Measurements from ENCODE around the gene WDR82. TPM values are rescaled to one million over a fixed set of nuclear protein-coding genes. Genes with fewer than 3 reads are reported as not detected.

WDR82 gene
- total RNA-seq, 4 donors from 2014 or later, result 24.6 to 128 (median 70.3) TPM

GRCh38 chr3:52234516-52235447 is 43.7 kb downstream of the WDR82 start:
- intact Hi-C loops (cut with DNase I; ENCODE audit: low total_unique reads), result loop anchor here (5.0 kb wide), 1 partner anchor 98 kb away; no protein-coding TSS in a partner anchor
- Histone ChIP-seq H3K9me3 (no peaks in the 10 kb centered on the region), H3K4me1 (peaks cover 11 to 14% of the 10 kb centered on the region in 2 donors), H3K27me3 (no peaks in the 10 kb centered on the region), H3K27ac (no peak overlapping the region), H3K36me3 (no peaks in the 10 kb centered on the region), H3K4me3 (no peak overlapping the region)
- DNase-seq, result peak in 1 of 2 donors; percentile 15
- no peak for TF ChIP-seq POLR2A (IDR thresholded peaks at IDR 0.05)
- TF ChIP-seq CTCF (IDR thresholded peaks at IDR 0.05), result no peak

DNA sequence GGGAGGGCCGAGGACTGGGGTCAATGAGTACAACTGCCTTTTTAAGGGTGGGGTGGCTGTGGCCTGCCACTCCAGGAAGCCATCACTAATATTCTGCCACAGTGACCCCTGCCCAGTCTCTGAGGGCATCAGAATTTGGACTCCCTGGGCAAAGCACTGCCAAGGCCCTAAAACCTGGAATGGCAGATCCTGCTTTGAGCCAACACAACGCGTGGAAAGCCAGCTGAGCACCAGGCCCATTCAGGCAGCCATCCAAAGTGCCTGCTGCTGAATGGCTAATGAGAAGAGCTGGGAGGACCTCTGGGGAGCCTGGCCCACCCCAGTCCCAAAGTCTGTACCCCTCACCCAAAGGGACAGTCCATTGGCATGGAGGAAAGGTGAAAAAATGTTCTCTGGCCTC is 44.5 kb downstream of the WDR82 start:
- DNase-seq, result no peak
- Histone ChIP-seq H3K27me3 (no peaks in the 10 kb centered on the region), H3K36me3 (no peaks in the 10 kb centered on the region), H3K9me3 (no peaks in the 10 kb centered on the region), H3K4me1 (peaks cover 11 to 14% of the 10 kb centered on the region in 2 donors), H3K27ac (no peak overlapping the region), H3K4me3 (no peak overlapping the region)
- TF ChIP-seq CTCF (IDR thresholded peaks at IDR 0.05) (no peak), POLR2A (IDR thresholded peaks at IDR 0.05) (no peak)
- intact Hi-C loops (cut with DNase I; ENCODE audit: low total_unique reads), result loop anchor here (5.0 kb wide), 1 partner anchor 98 kb away; no protein-coding TSS in a partner anchor

DNA sequence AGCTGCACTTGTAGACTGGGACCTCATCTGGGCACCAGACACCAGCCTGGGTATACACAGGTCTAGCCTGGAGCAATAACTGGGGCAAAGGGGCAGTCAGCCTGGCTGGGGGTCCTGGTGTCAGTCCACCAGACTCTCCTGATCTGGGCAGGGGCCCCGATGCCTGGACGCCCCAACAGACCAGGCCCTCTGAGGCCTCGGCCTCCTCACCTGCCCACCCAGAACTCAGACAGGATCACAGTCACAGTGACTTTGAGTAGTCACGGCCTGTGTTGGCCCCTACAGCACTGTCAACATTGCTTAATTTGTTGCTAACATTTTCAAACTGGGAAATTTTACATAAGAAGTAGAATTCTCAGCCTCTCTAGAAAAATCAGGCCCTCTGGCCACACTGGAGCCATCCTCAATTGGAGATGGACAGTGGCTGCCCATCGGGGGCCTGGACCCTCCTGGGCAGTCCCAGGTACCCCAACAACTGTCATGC is 45.3 kb downstream of the WDR82 start:
- H3K36me3 ChIP-seq, result no peaks in the 10 kb centered on the region
- H3K4me3 ChIP-seq, result no peak overlapping the region
- peaks cover 11% of the 10 kb centered on the region in 2 donors for H3K4me1 ChIP-seq
- no peak overlapping the region for H3K27ac ChIP-seq
- intact Hi-C loops (cut with DNase I; ENCODE audit: low total_unique reads), result loop anchor here (5.0 kb wide), 1 partner anchor 99 kb away; no protein-coding TSS in a partner anchor
- TF ChIP-seq CTCF (IDR thresholded peaks at IDR 0.05) (no peak), POLR2A (IDR thresholded peaks at IDR 0.05) (no peak)
- DNase-seq, result no peak
- no peaks in the 10 kb centered on the region for H3K9me3 ChIP-seq
- H3K27me3 ChIP-seq, result no peaks in the 10 kb centered on the region

- no peaks in the 10 kb centered on the region for H3K36me3 ChIP-seq
- H3K9me3 ChIP-seq, result no peaks in the 10 kb centered on the region
- DNase-seq, result no peak
- H3K4me1 ChIP-seq, result peaks cover 5 to 6% of the 10 kb centered on the region in 2 donors
- H3K27me3 ChIP-seq, result no peaks in the 10 kb centered on the region
- intact Hi-C loops (cut with DNase I; ENCODE audit: low total_unique reads), result loop anchor here (5.0 kb wide), 1 partner anchor 100 kb away; no protein-coding TSS in a partner anchor
- H3K27ac ChIP-seq, result no peak overlapping the region
- no peak for TF ChIP-seq POLR2A (IDR thresholded peaks at IDR 0.05)
- no peak for TF ChIP-seq CTCF (IDR thresholded peaks at IDR 0.05)
- no peak overlapping the region for H3K4me3 ChIP-seq
Measured at GRCh38 chr3:52232279-52233107, 46.0 kb downstream of the WDR82 start.

Data from uterus (tissue), 4 donors.